Testis (tissue), 3 donors: ENCODE data around the gene GPR63. TPM values are rescaled to one million over a fixed set of nuclear protein-coding genes. Genes with fewer than 3 reads are reported as not detected.

Experiments used
- DNase-seq: peaks from one replicate; pipeline ENCODE4 v3.0.0-alpha.2; 2019
- H3K27ac ChIP-seq, 2 donors: fragments of 200-600 bp; sonication (generic); one replicate each; pipeline ENCODE4 v1.5.1; 2019
- H3K27me3 ChIP-seq: fragments of 200-600 bp; sonication (generic); one replicate; pipeline ENCODE4 v1.5.1; 2019
- H3K36me3 ChIP-seq: fragments of 200-600 bp; sonication (generic); one replicate; pipeline ENCODE4 v1.5.1; 2017; ENCODE audit warnings: low read depth; ENCODE audit errors: missing control alignments
- H3K4me1 ChIP-seq: fragments of 200-600 bp; sonication (generic); one replicate; pipeline ENCODE4 v1.5.1; 2019
- H3K4me3 ChIP-seq, 2 donors: fragments of 200-600 bp; sonication (generic); one replicate each; pipeline ENCODE4 v1.5.1; 2017 to 2019
- H3K9me3 ChIP-seq: fragments of 200-600 bp; sonication (generic); one replicate; pipeline ENCODE4 v1.5.1; 2017
- CTCF ChIP-seq, 3 experiments: fragments of 450-650 bp in 2 of 3; fragments of 200-600 bp in 1 of 3; sonication (generic) in 1 of 3; IDR thresholded peaks; one replicate each; pipeline ENCODE4 v1.5.1; 2016 to 2019; ENCODE audit warnings: antibody characterized with exemption in 3 of 3, mild to moderate bottlenecking in 2 of 3, moderate library complexity in 1 of 3
- POLR2A ChIP-seq: fragments of 450-650 bp; IDR thresholded peaks from one replicate; pipeline ENCODE4 v1.6.1; 2017; ENCODE audit warnings: antibody characterized with exemption, mild to moderate bottlenecking, moderate library complexity
- WGBS, 2 donors: methylation state at CpG; one replicate each; pipeline ENCODE4 v1.1.5; 2018; 5-methylcytosine and 5-hydroxymethylcytosine counted together
- intact Hi-C: fragments of 100-400 bp; cut with DNase I; formaldehyde crosslinking; loops from one replicate; pipeline ENCODE4 v1.15.1; 2023; ENCODE audit warnings: low total_unique reads
- polyA plus RNA-seq: library from polyadenylated mRNA; stranded (reverse); fragments of 350-450 nt; fragmentation: Illumina TruSeq; extraction: RNeasy Lipid Tissue Mini Kit (QIAGEN cat#74804); gene quantifications from one replicate; pipeline ENCODE4 v1.2.3, GENCODE V29; 2014; ENCODE audit warnings: low read depth, low replicate concordance; ENCODE audit not compliant: insufficient read depth
- total RNA-seq, 2 donors: library from RNA; depleted of rRNA; stranded (reverse); fragments of >200 nt; gene quantifications; one replicate each; pipeline ENCODE4 v1.2.3, GENCODE V29; 2016

Gene GPR63
- total and polyA plus RNA-seq, 3 donors from 2014 or later: 4.3 to 6.3 (median 4.6) TPM

GRCh38 chr6:96872976-96873375 is 35.7 kb upstream of the GPR63 start:
- 92 to 95% methylated on average over 1 of the region's 1 CpG for WGBS, 2 donors
- no peak for DNase-seq
- Histone ChIP-seq H3K27me3 (no peaks in the 10 kb centered on the region), H3K9me3 (no peaks in the 10 kb centered on the region), H3K27ac (no peak overlapping the region), H3K4me1 (no peaks in the 10 kb centered on the region), H3K36me3 (no peaks in the 10 kb centered on the region), H3K4me3 (no peak overlapping the region)
- intact Hi-C loops: no loop called here
- TF ChIP-seq CTCF (IDR thresholded peaks at IDR 0.05) (no peak), POLR2A (no peak)

GRCh38 chr6:96865055-96865405 is 27.8 kb upstream of the GPR63 start:
- Histone ChIP-seq H3K4me1 (no peaks in the 10 kb centered on the region), H3K27ac (no peak overlapping the region), H3K4me3 (no peak overlapping the region), H3K27me3 (no peaks in the 10 kb centered on the region), H3K9me3 (no peaks in the 10 kb centered on the region), H3K36me3 (no peaks in the 10 kb centered on the region)
- DNase-seq: no peak
- TF ChIP-seq CTCF (IDR thresholded peaks at IDR 0.05): no peak
- TF ChIP-seq POLR2A: no peak
- 77 to 84% methylated on average over 3 of the region's 3 CpGs for WGBS, 2 donors
- intact Hi-C loops: no loop called here

GRCh38 chr6:96864216-96865054 is 27.2 kb upstream of the GPR63 start:
- Histone ChIP-seq H3K4me1 (no peaks in the 10 kb centered on the region), H3K27ac (no peak overlapping the region), H3K27me3 (no peaks in the 10 kb centered on the region), H3K4me3 (no peak overlapping the region), H3K36me3 (no peaks in the 10 kb centered on the region), H3K9me3 (no peaks in the 10 kb centered on the region)
- no peak for DNase-seq
- intact Hi-C loops: no loop called here
- TF ChIP-seq CTCF (IDR thresholded peaks at IDR 0.05): no peak
- TF ChIP-seq POLR2A: no peak
- WGBS, 2 donors: 56 to 59% methylated on average over 3 of the region's 3 CpGs

GRCh38 chr6:96862560-96862959 is 25.3 kb upstream of the GPR63 start:
- TF ChIP-seq CTCF (IDR thresholded peaks at IDR 0.05) (no peak), POLR2A (no peak)
- Histone ChIP-seq H3K27me3 (no peaks in the 10 kb centered on the region), H3K9me3 (no peaks in the 10 kb centered on the region), H3K36me3 (no peaks in the 10 kb centered on the region), H3K4me3 (no peak overlapping the region), H3K27ac (no peak overlapping the region), H3K4me1 (no peaks in the 10 kb centered on the region)
- intact Hi-C loops: no loop called here
- WGBS, 2 donors: 54 to 60% methylated on average over 1 of the region's 1 CpG
- no peak for DNase-seq

- Histone ChIP-seq H3K4me3 (no peak overlapping the region), H3K9me3 (no peaks in the 10 kb centered on the region), H3K27ac (no peak overlapping the region), H3K4me1 (no peaks in the 10 kb centered on the region), H3K27me3 (no peaks in the 10 kb centered on the region), H3K36me3 (no peaks in the 10 kb centered on the region)
- no peak for DNase-seq
- TF ChIP-seq POLR2A (no peak), CTCF (IDR thresholded peaks at IDR 0.05) (no peak)
- intact Hi-C loops: no loop called here
These were observed 24.3 kb upstream of the GPR63 start for GRCh38 chr6:96861588-96861987.
